HG03095 (cell line): ENCODE results near the gene GRID2.

Experiments used
- ATAC-seq: cut with Tn5 transposase; IDR thresholded peaks from one replicate; pipeline ENCODE4 v1.9.1; 2021; ENCODE audit warnings: moderate library complexity; ENCODE audit not compliant: unreplicated experiment

The GRID2 gene

DNA sequence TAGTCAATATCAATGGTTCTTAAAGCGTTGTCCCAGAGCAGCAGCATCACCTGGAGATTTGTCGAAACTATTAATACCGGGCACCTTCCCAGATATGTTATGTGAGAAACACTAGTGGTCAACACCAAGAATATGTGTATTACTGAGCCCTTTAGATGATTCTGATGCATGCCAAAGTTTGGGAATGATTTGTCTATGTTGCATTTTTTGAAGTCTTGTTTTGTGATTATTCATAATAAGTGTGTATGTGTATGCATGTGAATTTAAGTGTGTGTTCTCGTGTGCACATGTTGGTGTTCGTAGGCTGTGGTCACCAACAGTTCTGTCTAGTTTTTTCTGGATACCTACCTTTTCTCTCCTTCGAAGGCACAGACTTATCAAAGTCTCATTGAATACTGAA is 749.4 kb downstream of the GRID2 start:
- ATAC-seq: no peak

DNA sequence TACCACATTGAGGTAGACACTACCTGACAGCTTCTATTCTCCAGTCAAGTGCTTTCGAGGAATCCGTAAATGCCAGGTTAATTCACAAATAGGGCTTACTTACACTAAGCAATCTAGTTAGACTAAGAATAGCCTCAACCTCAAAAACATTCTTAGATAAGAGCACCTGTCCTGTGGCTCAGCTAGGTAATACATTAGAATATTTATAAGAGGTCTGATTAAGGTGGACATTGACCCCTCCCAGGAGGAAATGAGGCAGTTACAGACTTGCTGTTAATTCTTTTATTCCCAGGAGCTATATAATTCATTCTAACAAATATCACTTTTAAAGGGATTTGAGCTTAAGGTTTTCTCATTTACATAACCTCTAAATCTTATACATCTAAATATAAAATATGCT is 758.1 kb downstream of the GRID2 start:
- no peak for ATAC-seq

DNA sequence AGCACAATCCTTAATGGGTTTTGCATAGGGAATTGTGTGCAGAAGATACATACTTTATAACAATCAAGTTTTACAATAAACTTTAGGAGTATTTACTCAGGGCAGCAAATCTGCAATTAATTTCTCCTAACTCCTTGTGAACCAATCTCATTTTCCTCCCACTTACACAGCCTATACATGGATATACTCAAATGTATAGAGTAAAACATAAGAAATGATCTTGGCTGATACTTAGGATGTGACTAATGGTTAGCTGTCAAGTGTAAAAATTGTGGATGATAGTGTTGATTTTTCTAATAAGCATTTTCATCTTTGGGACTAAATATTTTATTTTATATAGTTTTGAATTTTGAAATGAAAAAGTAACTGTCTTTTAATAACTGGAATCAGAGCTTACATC is 759.6 kb downstream of the GRID2 start:
- ATAC-seq: no peak

- ATAC-seq: no peak
Observed at GRCh38 chr4:93065790-93066189, 762.0 kb downstream of the GRID2 start.

- no peak for ATAC-seq
Observed at GRCh38 chr4:93066749-93067148, 763.0 kb downstream of the GRID2 start.

DNA sequence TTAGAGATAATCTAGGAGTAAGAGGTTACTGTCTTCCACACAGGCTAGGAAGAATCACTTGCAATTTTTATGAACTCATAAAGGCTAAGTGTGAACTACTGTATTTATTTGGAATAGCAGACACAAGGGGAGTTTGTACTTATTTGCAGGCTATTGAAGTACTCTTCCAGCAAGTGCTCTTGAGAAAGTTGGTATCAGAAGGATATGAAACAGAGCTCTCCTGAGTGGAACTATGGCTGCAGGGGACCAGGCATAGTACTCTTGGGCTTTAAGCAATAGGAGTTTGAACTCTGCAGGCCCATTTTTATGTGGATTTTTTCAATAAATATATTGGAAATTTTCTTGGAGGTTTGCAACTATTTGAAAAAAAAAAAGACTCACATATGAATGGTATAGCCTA is 768.5 kb downstream of the GRID2 start:
- no peak for ATAC-seq

DNA sequence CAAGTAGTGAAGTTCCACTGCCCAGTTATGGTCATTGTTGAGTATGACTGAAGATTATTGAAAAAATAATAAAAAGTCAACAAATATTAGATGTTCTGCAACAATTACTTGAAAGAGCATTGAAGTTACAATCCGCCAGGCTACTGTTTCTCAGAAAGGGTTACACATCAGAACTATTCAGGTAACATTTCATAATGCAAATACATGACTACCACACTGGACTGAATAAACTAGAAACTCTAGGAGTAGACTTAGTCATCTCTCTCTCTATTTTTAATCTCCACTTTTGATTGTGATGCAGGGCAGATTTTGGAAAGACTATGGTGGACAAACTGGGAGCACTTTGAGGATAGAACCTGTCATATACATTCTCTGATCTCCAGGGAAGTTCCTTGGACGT is 776.5 kb downstream of the GRID2 start:
- no peak for ATAC-seq

GRCh38 chr4:93084599-93085305 is 781.0 kb downstream of the GRID2 start:
- no peak for ATAC-seq

GRCh38 chr4:93086356-93086755 is 782.6 kb downstream of the GRID2 start:
- ATAC-seq: no peak

DNA sequence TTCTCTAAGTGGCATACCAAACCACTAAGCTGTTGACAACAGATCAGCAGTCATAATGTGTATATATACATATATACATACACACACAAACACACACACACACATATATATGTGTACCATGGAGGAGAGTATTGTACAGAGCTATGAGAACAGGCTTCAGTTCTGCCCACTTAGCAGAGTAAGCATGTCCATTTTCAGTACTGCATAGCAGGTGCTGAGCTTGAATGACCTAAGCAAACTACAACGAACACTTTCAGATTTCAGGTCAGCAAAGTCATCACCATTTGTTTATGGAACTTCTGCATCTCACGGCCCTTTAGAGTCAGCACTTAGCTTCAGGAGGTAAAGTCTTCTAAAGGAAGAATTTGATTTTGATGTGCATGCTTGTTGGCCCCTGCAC is 789.0 kb downstream of the GRID2 start:
- no peak for ATAC-seq

GRCh38 chr4:93103042-93103441 is 799.3 kb downstream of the GRID2 start:
- no peak for ATAC-seq

DNA sequence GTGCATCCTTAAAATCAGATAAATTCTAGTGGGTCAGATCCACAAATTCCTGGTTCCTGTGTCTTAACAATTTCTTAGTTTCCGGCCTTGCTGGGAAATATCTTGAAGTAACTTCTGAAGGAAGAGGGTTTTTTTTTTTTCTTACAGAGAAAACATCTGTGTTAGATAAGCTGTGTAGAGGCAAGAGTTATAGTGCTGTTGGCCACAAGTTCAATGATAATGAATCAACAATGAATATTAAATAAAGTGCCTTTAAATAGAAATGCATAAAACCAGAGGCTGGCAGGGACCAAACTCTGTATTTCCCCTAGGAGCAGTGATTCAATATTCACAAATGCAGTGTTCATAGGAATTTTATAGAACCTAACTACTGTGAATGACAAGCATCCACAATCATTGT is 812.9 kb downstream of the GRID2 start:
- no peak for ATAC-seq

- no peak for ATAC-seq
Observed at GRCh38 chr4:93127489-93127888, 823.7 kb downstream of the GRID2 start.

DNA sequence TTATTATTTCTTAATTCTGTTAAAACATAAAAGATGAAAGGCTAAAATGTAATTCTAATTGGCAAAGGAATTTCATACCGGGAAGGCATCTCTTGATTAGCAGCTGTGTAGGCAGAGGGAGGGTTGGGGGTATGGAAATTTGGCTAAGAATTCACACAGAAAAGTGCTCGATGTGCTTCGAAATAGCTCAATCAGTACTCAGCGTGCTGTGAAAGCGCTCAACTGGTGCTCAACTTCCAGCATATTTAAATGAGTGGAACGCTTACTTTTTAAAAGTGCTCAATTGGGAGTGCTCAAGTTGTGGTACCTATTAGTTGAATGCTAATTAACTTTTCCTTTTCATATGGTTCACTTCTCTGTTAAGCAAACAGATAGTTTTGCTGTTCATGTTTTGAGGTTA is 828.9 kb downstream of the GRID2 start:
- ATAC-seq: no peak

- no peak for ATAC-seq
Observed at GRCh38 chr4:93139118-93139517, 835.4 kb downstream of the GRID2 start.

- no peak for ATAC-seq
Observed at GRCh38 chr4:93143902-93144301, 840.1 kb downstream of the GRID2 start.

DNA sequence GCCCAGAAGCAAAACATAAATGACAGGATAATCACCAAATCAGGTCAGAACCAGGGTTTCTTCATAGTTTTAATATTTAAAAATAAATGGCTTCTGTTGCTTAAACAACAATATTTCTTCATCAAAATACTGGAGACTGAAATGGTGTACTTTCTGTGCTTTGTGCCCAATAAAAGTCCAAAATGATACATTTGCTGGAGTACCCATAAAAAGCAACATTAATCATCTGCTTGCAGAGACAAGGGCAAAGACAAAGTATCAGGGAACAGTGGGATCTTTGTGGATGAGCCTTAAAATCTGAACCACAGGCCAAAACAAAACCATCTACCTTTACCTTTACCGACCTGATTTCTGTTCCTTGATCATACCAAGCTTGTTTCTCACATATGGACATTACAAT is 840.9 kb downstream of the GRID2 start:
- no peak for ATAC-seq

- no peak for ATAC-seq
Observed at GRCh38 chr4:93147524-93148212, 843.9 kb downstream of the GRID2 start.

- no peak for ATAC-seq
Observed at GRCh38 chr4:93152491-93152890, 848.7 kb downstream of the GRID2 start.

- no peak for ATAC-seq
Observed at GRCh38 chr4:93157986-93158385, 854.2 kb downstream of the GRID2 start.

DNA sequence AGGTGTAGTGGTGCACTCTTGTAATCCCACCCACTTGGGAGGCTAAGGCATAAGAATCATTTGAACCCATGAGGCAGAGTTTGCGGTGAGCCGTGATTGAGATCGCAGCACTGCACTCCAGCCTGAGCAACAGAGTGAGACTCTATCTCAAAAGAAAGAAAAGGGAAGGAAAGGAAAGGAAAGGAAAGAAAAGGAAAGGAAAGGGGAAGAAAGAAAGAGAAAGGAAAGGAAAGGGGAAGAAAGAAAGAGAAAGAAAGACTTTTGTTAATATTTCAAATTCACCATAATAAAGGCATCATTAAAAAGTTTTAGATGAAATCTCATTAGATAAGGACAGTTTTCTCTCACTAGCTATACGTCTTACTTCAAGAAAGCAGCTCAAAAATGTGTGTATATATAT is 864.3 kb downstream of the GRID2 start:
- ATAC-seq: no peak

- no peak for ATAC-seq
Observed at GRCh38 chr4:93169966-93170365, 866.2 kb downstream of the GRID2 start.

GRCh38 chr4:93174598-93174997 is 870.8 kb downstream of the GRID2 start:
- ATAC-seq: no peak
